Pancreas (tissue), 10 donors: ENCODE measurements around the gene PRKCZ. TPM values are rescaled to one million over a fixed set of nuclear protein-coding genes. Genes with fewer than 3 reads are reported as not detected.
A peak's percentile ranks its signal among the peaks of the same experiment; 100 is the strongest.

Source experiments
- ATAC-seq, 4 donors: fragments of 200-7000 bp; cut with Tn5 transposase; one replicate each; pipeline versions ENCODE4 v1.8.0 to v1.9.1; 2020; ENCODE audit warnings: mild to moderate bottlenecking in 4 of 4, moderate library complexity in 4 of 4
- DNase-seq, 6 donors: peaks; one replicate each; pipeline ENCODE4 v3.0.0-alpha.2; 2020
- FAIRE-seq: peaks from 2 replicates; lab custom pipeline; 2012; peaks lifted over from hg19 to GRCh38; lab: Jason Lieb, UNC
- H3K27ac ChIP-seq, 4 donors: fragments of 200-600 bp; sonication (generic); 1 replicate in 3 of 4; 2 replicates in 1 of 4; pipeline versions ENCODE4 v1.5.0 to v1.8.0; 2020
- H3K27me3 ChIP-seq, 4 donors: fragments of 200-600 bp; one replicate each; pipeline ENCODE4 v1.8.0; 2021
- H3K36me3 ChIP-seq, 3 donors: fragments of 200-600 bp; sonication (generic) in 1 of 3; one replicate each; pipeline versions ENCODE4 v1.5.0 to v1.8.0; 2020 to 2021
- H3K4me1 ChIP-seq, 3 donors: fragments of 200-600 bp; one replicate each; pipeline ENCODE4 v1.8.0; 2021
- H3K4me3 ChIP-seq, 4 donors: fragments of 200-600 bp; sonication (generic) in 2 of 4; one replicate each; pipeline versions ENCODE4 v1.5.0 to v1.8.0; 2020 to 2021
- H3K9me3 ChIP-seq, 4 donors: fragments of 200-600 bp; one replicate each; pipeline ENCODE4 v1.8.0; 2021
- WGBS, 2 donors: extraction: QIAGEN DNeasy Blood & Tissue Kit; methylation state at CpG; one replicate each; pipeline ENCODE4 v1.1.7; 2013; 5-methylcytosine and 5-hydroxymethylcytosine counted together
- intact Hi-C, 3 donors: fragments of 100-400 bp; cut with DNase I; formaldehyde crosslinking; loops; one replicate each; pipeline versions ENCODE4 v1.11.1 to v1.14.2; 2022
- polyA plus RNA-seq, 2 donors: library from polyadenylated mRNA; stranded (reverse); fragments of 200-250 nt; gene quantifications; one replicate each; pipeline ENCODE4 v1.2.3, GENCODE V29; 2013
- total RNA-seq, 6 donors: library from RNA; stranded (reverse); fragmentation: NEBNext Ultra II Directional in 4 of 6; extraction: Animal tissue kit (Norgen Biotek cat#: 25700) in 4 of 6; gene quantifications; one replicate each; pipeline versions ENCODE4 v1.2.1 to v1.2.4, GENCODE V29; 2021 to 2023
- TF ChIP-seq, protein P1 (sequence below), 4 donors: fragments of 200-600 bp; sonication (generic) in 3 of 4; IDR thresholded peaks; one replicate each; pipeline versions ENCODE4 v1.5.0 to v1.8.0; 2021; ENCODE audit warnings: antibody characterized with exemption in 4 of 4
- donor health status: healthy with polysubstance abuse.
- donor health status: DM: no; HTN: no; CAD: no; lungs with moderate emphysema.
- donor health status: DM: no; HTN: no; CAD: no.
- donor health status: control.
- donor health status: control.
- donor health status: Bipolar disorder and iron deficiency.
- donor health status: DM: yes; HTN: yes; CAD: no.
- donor health status: DM: no; HTN: no; CAD: no.
- donor health status: DM: no; HTN: no; CAD: no.
- donor health status: DM: yes; HTN: yes; CAD: no.

The PRKCZ gene
- total and polyA plus RNA-seq, 8 donors = 9.8 to 27.4 (median 17.1) TPM

DNA sequence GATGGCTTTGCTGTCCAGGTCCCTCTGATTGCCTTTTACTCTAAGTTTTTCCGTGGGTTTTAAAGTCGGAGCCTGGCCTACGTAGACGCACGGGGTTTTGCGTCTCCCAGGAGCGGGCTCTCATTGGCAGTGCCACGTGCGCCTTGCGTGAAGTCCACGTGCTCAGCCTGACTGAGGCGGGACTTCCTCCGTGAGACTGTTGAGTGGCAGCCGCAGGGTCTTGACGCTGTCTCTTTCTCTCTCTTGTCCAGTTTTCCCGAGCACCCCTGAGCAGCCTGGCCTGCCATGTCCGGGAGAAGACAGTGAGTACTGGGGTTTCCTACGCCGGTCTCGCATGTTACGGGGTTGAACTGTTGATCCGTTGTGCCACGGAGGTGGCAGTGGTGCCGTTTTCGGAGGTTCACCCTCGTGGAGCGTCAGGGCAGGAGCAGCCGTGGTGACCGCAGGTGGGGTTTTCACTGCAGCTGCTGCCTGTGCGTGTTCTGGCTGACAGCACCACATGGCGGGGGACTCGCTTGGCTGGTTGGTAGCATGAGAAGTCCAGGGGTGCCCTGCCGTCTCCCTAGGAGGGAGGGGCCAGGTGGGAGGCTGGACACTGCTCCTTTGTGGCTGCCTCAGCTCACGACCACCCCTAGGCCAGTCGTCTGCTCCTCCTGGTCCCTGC lies 9.2 kb downstream of the PRKCZ start:
- FAIRE-seq (no peak), ATAC-seq (no peak), DNase-seq (peak in 1 of 6 donors; percentile 60)
- Histone ChIP-seq H3K36me3 (peaks cover 0 to 7% (median 0%) of the 10 kb centered on the region in 3 donors), H3K4me3 (no peak overlapping the region), H3K27ac (no peak overlapping the region), H3K4me1 (no peaks in the 10 kb centered on the region), H3K9me3 (no peaks in the 10 kb centered on the region), H3K27me3 (no peaks in the 10 kb centered on the region)
- intact Hi-C loops = no loop called here
- WGBS, 2 donors = 93 to 95% methylated on average over 35 of the region's 35 CpGs
- TF ChIP-seq, protein P1, sequence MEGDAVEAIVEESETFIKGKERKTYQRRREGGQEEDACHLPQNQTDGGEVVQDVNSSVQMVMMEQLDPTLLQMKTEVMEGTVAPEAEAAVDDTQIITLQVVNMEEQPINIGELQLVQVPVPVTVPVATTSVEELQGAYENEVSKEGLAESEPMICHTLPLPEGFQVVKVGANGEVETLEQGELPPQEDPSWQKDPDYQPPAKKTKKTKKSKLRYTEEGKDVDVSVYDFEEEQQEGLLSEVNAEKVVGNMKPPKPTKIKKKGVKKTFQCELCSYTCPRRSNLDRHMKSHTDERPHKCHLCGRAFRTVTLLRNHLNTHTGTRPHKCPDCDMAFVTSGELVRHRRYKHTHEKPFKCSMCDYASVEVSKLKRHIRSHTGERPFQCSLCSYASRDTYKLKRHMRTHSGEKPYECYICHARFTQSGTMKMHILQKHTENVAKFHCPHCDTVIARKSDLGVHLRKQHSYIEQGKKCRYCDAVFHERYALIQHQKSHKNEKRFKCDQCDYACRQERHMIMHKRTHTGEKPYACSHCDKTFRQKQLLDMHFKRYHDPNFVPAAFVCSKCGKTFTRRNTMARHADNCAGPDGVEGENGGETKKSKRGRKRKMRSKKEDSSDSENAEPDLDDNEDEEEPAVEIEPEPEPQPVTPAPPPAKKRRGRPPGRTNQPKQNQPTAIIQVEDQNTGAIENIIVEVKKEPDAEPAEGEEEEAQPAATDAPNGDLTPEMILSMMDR (IDR thresholded peaks at IDR 0.05) = no peak

DNA sequence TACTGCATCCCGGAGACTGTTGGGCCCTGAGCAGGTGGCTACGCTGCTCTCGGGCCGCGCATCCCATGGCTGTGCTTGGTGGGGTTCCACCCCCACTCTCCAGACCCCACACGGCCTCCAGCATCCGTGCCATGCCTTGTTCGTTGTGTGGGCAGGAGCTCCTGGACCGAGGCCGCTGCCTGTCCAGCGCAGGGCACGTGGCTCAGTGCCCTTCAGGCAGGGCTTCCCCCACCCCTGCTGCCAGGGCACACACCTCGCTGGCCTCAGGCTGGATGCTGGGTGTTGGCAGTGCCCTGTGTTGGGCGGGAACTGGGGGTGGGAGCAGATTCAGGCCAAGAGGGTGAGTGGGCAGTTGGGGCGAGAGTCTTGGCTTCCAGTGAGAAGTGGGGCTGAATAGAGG lies 9.9 kb downstream of the PRKCZ start:
- intact Hi-C loops = no loop called here
- TF ChIP-seq, protein P1 (IDR thresholded peaks at IDR 0.05) = no peak
- no peaks in the 10 kb centered on the region for H3K4me1 ChIP-seq
- DNase-seq = peak in 1 of 6 donors; percentile 65
- H3K27ac ChIP-seq = no peak overlapping the region
- H3K9me3 ChIP-seq = no peaks in the 10 kb centered on the region
- no peak for FAIRE-seq
- peaks cover 0 to 7% (median 0%) of the 10 kb centered on the region in 3 donors for H3K36me3 ChIP-seq
- no peak overlapping the region for H3K4me3 ChIP-seq
- WGBS, 2 donors = 92 to 94% methylated on average over 15 of the region's 15 CpGs
- H3K27me3 ChIP-seq = no peaks in the 10 kb centered on the region
- no peak for ATAC-seq

DNA sequence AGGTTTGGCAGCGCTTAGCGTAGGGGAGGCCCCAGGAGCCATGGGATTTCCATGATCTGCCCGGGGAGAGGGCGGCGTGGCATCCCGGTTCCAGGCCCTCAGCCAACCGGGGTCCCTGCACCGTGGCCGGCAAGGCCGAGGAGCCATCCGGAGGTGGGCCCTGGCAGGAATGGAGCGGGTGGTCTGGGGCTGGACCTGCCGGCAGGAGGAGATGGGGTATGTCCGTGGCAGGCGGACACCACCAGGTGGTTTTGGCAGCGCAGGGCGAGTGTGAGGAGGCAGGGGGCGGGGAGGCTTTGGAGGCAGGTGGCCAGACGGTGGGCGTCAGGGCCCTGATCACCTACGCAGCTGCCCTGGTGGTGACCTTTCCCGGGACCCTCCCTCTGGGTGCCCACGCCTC lies 10.3 kb downstream of the PRKCZ start:
- Histone ChIP-seq H3K27ac (no peak overlapping the region), H3K4me3 (no peak overlapping the region), H3K4me1 (no peaks in the 10 kb centered on the region), H3K36me3 (peaks cover 0 to 7% (median 0%) of the 10 kb centered on the region in 3 donors), H3K9me3 (no peaks in the 10 kb centered on the region), H3K27me3 (no peaks in the 10 kb centered on the region)
- no peak for FAIRE-seq
- DNase-seq = peak in 2 of 6 donors; percentile 23 to 68
- no peak for ATAC-seq
- intact Hi-C loops = no loop called here
- WGBS, 2 donors = 94% methylated on average over 23 of the region's 23 CpGs
- TF ChIP-seq, protein P1 (IDR thresholded peaks at IDR 0.05) = no peak

DNA sequence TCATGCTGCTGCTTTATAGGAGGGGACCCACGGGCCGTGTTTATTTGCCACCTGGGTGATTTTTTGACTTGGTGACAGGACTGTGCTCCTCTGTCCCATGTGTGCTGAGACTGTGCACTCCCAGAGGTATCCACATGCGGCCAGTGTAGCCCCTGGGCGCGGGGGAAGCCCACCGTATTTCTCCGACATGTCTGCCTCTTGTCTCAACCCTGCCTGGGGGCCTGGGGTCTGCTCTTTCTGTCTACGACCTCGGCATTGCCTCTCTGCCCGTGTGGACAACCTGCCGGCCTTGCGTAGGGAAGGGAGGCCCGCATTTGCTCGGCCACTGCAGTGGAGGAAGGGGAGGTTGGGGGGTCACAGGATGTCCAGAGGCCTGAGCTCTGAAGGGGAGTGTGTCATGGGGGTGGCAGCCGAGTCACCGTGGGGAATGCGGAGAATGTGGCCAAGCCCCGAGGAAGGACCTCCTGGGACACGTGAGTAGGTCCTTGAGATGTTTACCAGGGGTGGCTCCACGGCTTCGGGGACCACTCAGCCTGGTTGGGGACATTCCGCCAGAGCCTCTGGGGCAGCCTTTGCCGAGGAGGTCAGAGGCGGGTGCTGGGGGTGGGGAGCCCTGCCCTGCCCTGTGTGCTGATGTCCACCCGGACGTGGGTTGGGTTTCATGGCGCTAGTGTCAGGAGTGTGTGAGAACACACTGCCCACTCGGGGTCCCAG lies 11.0 kb downstream of the PRKCZ start:
- Histone ChIP-seq H3K36me3 (peaks cover 0 to 7% (median 0%) of the 10 kb centered on the region in 3 donors), H3K27ac (no peak overlapping the region), H3K9me3 (no peaks in the 10 kb centered on the region), H3K27me3 (no peaks in the 10 kb centered on the region), H3K4me3 (no peak overlapping the region), H3K4me1 (no peaks in the 10 kb centered on the region)
- intact Hi-C loops = no loop called here
- ATAC-seq (no peak), FAIRE-seq (no peak), DNase-seq (peak in 1 of 6 donors; percentile 52)
- 90 to 91% methylated on average over 28 of the region's 28 CpGs for WGBS, 2 donors
- TF ChIP-seq, protein P1 (IDR thresholded peaks at IDR 0.05) = no peak

DNA sequence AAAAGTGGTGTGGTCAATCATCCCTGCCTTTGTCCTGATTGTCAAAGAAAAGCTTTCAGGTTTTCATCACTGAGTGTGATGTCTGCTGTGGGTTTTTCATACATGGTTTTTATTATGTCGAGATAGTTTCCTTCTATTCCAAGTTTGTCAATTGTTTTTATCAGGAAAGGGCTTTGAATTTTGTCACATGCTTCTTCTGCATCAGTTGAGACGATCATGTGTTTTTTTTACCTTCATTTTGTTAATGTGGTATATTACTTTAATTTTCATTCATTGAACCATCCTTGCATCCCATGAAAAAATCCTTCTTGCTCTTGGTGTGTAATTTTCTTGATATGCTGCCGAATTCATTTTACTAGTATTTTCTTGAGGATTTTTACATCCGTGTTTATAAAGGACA lies 15.5 kb downstream of the PRKCZ start:
- FAIRE-seq (no peak), DNase-seq (no peak), ATAC-seq (no peak)
- Histone ChIP-seq H3K27ac (no peak overlapping the region), H3K27me3 (no peaks in the 10 kb centered on the region), H3K9me3 (no peaks in the 10 kb centered on the region), H3K4me3 (no peak overlapping the region), H3K4me1 (no peaks in the 10 kb centered on the region), H3K36me3 (no peaks in the 10 kb centered on the region)
- TF ChIP-seq, protein P1 (IDR thresholded peaks at IDR 0.05) = no peak
- WGBS, 2 donors = 96% methylated on average over 4 of the region's 4 CpGs
- intact Hi-C loops = no loop called here
